Amniotic epithelial cell (primary cell): ENCODE data around the gene TMSB4X.
"Not testable (repeated sequence)": the region's sequence is repeated elsewhere in the genome, so short reads cannot be mapped to it uniquely, and the experiment has no call there.

Experiments
- DNase-seq: peaks from one replicate; pipeline ENCODE4 v3.0.0-alpha.2; 2010; ENCODE audit warnings: low read depth

The TMSB4X gene

GRCh38 chrX:12997906-12998687, 23.2 kb downstream of the TMSB4X start:
- DNase-seq: no peak

GRCh38 chrX:12999422-12999821, 24.5 kb downstream of the TMSB4X start:
- no peak for DNase-seq

- no peak for DNase-seq
Observed at GRCh38 chrX:13000301-13000811, 25.4 kb downstream of the TMSB4X start.

- DNase-seq: no peak
Observed at GRCh38 chrX:13001097-13001496, 26.2 kb downstream of the TMSB4X start.

GRCh38 chrX:13001961-13002671, 27.2 kb downstream of the TMSB4X start:
- DNase-seq: no peak

GRCh38 chrX:13005661-13006473, 31.0 kb downstream of the TMSB4X start:
- no peak for DNase-seq

GRCh38 chrX:13007519-13008188, 32.7 kb downstream of the TMSB4X start:
- peak; percentile 58 for DNase-seq

GRCh38 chrX:13008189-13008533, 33.3 kb downstream of the TMSB4X start:
- no peak for DNase-seq

- DNase-seq: no peak
Observed at GRCh38 chrX:13008851-13009250, 33.9 kb downstream of the TMSB4X start.

GRCh38 chrX:13009273-13009672, 34.4 kb downstream of the TMSB4X start:
- no peak for DNase-seq

- no peak for DNase-seq
Observed at GRCh38 chrX:13009844-13010243, 34.9 kb downstream of the TMSB4X start.

GRCh38 chrX:13010546-13010945, 35.6 kb downstream of the TMSB4X start:
- no peak for DNase-seq

GRCh38 chrX:13013363-13014110, 38.6 kb downstream of the TMSB4X start:
- peak; percentile 83 for DNase-seq

- peak; percentile 78 for DNase-seq
Observed at GRCh38 chrX:13014111-13015096, 39.5 kb downstream of the TMSB4X start.

- DNase-seq: peak; percentile 54
Observed at GRCh38 chrX:13015536-13016236, 40.8 kb downstream of the TMSB4X start.

- not testable (repeated sequence) for DNase-seq
Observed at GRCh38 chrX:13016731-13017130, 41.8 kb downstream of the TMSB4X start.

GRCh38 chrX:13022926-13023325, 48.0 kb downstream of the TMSB4X start:
- no peak for DNase-seq

- DNase-seq: no peak
Observed at GRCh38 chrX:13023567-13023966, 48.7 kb downstream of the TMSB4X start.

GRCh38 chrX:13023979-13024378, 49.1 kb downstream of the TMSB4X start:
- no peak for DNase-seq
